Activated T-cell treated with anti-CD3 and anti-CD28 coated beads for 48 hours (primary cell): ENCODE data around the gene TRAPPC3L.
"Not testable (repeated sequence)": the region's sequence is repeated elsewhere in the genome, so short reads cannot be mapped to it uniquely, and the experiment has no call there.

Experiments used
- DNase-seq: peaks from one replicate; pipeline ENCODE4 v3.0.0-alpha.2; 2020; ENCODE audit warnings: low read depth

The TRAPPC3L gene

DNA sequence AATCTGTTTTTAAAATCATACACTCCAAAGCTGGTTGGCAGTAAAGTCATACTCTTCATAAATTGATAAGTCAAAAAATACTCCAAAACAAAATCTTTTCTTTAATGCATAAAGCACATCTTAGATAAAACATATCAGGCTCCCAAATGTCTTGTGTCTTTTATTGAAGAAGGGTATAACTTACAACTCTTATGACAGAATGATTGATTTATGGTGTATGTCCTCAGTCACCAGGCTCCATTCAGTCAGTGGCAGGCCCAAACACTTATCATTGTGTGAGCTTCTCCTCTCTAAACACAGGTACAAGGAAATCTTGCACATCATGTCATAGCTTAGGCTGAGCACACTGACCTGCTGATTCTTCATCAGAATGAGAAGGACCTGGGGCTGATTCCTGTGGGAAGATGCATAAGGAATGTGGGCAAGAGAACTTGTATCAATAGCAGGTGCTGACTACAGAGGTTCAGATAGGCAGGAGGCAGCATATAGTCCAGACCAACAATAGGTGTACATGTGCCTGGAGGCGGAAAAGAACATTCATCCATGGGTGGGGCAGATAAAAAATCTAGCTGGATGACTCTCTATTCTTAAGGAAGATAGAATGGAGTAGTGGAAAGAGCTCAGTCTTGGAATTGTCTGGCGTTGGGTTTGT is 32.1 kb downstream of the TRAPPC3L start:
- no peak for DNase-seq

- no peak for DNase-seq
These were observed 32.8 kb downstream of the TRAPPC3L start for GRCh38 chr6:116512734-116513133.

GRCh38 chr6:116512111-116512559 is 33.3 kb downstream of the TRAPPC3L start:
- DNase-seq: no peak

DNA sequence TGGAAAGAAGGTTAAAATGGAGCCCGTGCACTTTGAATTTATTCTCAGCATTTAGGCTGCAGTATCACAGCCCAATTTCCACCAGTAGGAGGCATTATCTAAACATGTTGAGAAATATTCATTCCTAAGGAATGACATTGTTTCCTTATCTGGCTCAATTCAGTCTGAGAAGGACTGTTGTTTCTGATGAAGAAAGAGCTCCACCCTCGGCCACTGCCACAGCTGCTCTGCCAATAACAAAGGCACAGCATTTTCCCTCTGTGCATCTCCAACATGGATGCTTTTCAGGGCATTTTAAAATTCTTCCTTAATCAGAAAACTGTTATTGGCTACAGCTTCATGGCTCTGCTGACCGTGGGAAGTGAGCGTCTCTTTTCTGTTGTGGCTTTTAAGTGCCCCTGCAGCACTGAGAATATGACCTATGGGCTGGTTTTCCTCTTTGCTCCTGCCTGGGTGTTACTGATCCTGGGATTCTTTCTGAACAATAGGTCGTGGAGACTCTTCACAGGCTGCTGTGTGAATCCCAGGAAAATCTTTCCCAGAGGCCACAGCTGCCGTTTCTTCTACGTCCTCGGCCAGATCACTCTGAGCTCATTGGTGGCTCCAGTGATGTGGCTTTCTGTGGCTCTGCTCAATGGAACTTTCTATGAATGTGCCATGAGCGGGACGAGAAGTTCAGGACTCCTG is 33.9 kb downstream of the TRAPPC3L start, which contains the start of gene CALHM5:
Gene CALHM5, plus strand, starts transcription at position 216 of the 687 bp plus-strand sequence. Its CDS starts 58 bp downstream, at position 274.
- no peak for DNase-seq

DNA sequence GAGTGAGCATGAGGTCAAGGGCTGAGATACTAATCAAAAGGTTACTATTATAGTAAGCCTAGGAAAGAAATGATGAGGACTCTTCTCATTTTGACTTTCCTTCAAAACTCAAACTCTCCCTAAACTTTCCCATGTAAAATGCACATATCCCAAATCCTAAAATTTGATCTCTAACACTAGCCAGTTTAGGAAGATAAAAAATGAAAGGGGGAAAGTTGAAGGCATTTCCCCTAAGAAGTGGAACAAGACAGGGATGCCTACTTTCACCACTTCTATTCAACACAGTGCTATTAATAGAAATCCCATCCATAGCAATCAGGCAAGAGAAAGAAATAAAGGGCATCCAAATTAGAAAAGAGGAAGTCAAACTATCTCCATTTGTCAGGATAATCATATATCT is 37.0 kb downstream of the TRAPPC3L start:
- no peak for DNase-seq

- DNase-seq: no peak
These were observed 38.2 kb downstream of the TRAPPC3L start for GRCh38 chr6:116507324-116507723.

- DNase-seq: no peak
These were observed 44.5 kb downstream of the TRAPPC3L start for GRCh38 chr6:116500969-116501433.

DNA sequence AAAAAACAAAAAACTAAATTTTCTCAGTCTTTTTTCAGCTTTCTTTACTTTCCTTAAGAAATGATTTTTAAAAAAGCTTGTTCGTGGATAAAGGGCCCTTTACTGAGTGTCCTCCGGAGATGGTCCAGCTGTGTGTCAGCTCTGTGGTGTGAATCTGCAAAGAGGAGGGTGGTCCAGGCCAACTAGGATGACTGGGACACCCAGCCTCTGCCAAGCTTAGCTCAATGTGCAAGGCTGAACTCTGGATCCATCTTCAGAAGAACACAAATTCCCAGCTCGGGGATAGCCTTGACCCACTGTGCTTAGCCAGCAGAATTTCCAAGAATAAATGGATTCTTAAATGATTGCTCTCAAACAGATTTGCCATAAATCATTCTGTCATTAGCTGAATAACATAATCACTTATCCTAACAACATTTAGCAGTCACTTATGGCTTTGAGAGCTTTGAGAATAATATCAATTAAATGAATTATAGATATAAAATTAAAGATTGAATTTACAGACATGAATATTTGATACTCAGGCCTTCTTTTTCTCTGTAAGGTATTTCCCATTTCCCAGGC is 48.3 kb downstream of the TRAPPC3L start:
- DNase-seq: no peak

DNA sequence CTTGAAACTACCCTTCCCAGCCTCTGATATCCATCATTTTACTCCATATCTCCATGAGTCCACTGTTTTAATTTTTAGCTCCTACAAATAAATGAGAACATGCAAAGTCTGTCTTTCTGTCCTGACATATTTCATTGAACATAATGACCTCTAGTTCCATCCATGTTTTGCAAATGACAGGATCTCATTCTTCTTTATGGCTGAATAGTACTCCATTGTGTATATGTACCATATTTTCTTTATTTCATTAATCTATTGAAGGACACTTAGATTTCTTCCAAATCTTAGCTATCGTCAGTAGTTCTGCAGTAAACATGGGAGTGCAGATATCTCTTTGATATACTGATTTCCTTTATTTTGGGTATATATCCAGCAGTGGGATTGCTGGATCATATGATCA is 50.3 kb downstream of the TRAPPC3L start:
- not testable (repeated sequence) for DNase-seq

DNA sequence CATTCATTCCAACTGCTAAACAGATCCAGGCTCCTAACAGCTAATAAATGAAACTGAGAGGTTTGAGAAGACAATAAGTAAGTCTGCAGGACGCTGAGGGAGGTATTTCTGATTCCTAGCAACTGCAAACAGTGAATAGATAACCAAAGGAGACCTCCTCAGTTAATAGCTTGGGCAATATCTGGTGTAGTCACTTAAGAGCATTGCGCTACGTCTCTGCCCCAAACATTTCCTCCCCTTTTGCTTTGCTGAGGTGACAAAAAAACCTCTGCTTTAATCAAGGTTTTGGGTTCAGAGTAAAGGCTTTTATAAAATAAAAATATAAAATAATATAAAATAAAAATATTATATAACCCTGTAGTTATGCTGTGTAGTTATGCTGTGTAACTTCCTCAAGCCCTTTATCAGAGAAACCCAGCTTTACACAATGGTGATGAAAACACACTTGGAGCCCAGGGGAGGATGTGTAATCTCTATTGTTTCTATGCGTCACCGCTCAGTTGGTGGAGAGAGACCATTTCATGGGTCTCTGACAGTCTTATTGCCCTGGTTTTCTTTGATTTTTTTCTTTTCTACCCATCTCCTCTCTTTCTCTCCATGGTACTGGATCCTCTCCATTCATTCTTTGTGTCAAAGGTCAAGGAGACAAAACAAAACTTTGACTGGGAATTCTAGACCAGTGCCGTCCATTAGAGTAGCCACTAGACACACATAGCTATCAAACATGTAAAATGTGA is 53.0 kb downstream of the TRAPPC3L start:
- DNase-seq: no peak

- no peak for DNase-seq
These were observed 53.7 kb downstream of the TRAPPC3L start for GRCh38 chr6:116491610-116492330.

- no peak for DNase-seq
These were observed 59.8 kb downstream of the TRAPPC3L start for GRCh38 chr6:116485559-116486184.

- no peak for DNase-seq
These were observed 61.9 kb downstream of the TRAPPC3L start for GRCh38 chr6:116483616-116484015.

DNA sequence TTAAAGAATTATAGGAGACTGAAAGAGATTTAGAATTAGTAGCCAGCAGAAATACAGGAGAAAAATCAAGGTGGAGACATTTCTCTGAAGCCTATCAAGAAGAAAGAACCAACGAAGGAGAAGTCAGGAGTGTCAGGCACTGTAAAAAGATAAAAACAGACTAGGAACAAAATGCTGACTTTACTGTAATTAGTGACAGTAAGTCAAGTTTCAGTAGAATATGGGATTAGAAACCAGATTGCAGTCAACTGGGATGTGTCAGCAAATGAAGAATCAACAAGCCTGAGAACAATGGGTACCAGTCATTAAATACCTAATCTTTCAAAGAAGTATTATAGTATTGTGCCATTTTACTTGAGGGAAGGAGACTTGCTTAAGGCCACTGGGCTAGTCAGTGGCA is 62.7 kb downstream of the TRAPPC3L start:
- no peak for DNase-seq

- no peak for DNase-seq
These were observed 69.3 kb downstream of the TRAPPC3L start for GRCh38 chr6:116476002-116476678.

DNA sequence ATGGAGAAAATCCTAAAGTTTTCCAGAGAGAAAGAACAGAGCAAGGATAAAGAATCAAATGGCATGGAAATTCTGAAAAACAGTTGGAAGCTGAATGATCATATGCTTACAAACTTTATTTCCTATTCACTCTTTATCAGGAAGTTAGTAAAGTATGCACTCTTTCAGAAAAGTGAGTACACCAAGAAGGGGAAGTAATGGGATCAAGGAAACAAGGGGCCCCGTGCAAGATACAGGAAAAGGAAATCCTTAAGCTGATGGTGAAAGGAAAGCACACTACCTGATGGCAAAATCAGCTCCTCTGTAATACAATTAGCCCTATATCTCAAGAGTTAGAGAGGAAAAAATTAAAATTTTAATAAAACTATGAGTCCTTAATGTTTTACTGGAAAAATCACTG is 70.3 kb downstream of the TRAPPC3L start:
- DNase-seq: no peak

DNA sequence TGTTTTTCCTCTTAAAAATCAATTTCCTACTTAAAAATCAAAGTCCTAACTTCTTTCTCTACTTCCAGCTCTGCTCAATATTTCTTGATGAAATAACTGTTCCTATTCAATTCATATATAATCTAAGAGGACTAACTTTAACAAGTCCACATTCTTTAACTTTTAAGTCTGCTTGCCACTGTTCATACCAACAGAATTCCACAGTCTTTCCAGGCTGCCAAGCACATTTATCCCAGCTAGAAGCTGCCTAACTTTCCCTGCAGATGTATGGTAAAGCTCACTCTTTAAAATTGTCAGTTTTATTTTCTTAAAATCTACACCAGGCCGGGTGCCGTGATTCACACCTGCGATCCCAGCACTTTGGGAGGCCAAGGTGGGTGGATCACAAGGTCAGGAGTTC is 72.8 kb downstream of the TRAPPC3L start:
- no peak for DNase-seq

DNA sequence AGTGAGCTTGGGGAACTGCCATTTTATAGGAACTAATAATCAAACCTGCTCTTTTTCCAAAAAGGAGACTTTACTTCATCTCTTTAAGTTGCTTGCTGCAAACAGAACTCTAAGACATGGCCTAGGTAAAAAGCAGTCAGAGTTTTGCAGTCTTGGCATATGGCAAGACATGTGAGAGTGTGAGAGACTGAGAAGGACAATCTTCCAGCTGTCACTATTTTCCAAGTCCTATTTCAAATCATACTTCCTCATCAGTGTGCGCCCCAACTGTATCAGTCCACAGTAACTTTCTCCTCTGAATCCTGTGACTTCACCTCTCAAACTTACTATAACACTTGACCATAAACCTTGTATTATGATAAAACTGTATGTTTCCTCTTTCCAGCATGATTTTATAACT is 74.0 kb downstream of the TRAPPC3L start:
- DNase-seq: no peak

- DNase-seq: no peak
These were observed 77.2 kb downstream of the TRAPPC3L start for GRCh38 chr6:116468293-116468692.

DNA sequence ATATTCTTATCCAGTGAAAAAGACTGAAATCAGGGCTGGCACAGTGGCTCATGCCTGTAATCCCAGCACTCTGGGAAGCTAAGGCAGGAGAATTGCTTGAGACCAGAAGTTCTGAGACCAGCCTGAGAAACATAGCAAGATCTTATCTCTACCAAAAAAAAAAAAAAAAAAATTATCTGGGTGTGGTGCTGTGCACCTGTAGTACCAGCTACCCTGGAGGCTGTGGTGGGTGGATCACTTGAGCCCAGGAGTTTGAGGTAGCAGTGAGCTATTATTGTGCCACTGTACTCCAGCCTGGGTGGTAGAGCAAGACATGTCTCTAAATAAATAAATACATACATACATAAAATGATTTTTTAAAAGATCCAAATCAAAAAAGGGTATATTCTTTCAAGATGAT is 78.0 kb downstream of the TRAPPC3L start:
- no peak for DNase-seq

GRCh38 chr6:116467096-116467495 is 78.4 kb downstream of the TRAPPC3L start:
- DNase-seq: no peak
